A673 (cell line): ENCODE measurements around the gene WDR45B. TPM values are rescaled to one million over a fixed set of nuclear protein-coding genes. Genes with fewer than 3 reads are reported as not detected.

Experiments used
- BruUV-seq: library from RNA; stranded (reverse); fragments of 400-500 nt; replicated peaks from 2 replicates; lab custom pipeline; 2021; lab: Mats Ljungman, UMichigan
- CTCF ChIA-PET: fragments of 300-600 bp; sonication (Branson Sonifier 250); formaldehyde crosslinking; loops from one replicate; lab custom pipeline; 2022; ENCODE audit warnings: antibody characterized with exemption; lab: Charles Lee
- POLR2A ChIA-PET: fragments of 300-600 bp; sonication (Branson Sonifier 250); formaldehyde crosslinking; loops from one replicate; lab custom pipeline; 2022; ENCODE audit warnings: antibody characterized with exemption; ENCODE audit not compliant: low non-redundant PET; lab: Charles Lee
- DNase-seq: peaks from one replicate; pipeline ENCODE4 v3.0.0-alpha.2; 2015; ENCODE audit warnings: low spot score
- H3K27ac ChIP-seq: fragments of 200-600 bp; sonication (generic); 2 replicates; pipeline ENCODE4 v1.5.1; 2016; ENCODE audit warnings: mixed run types, low read depth, mild to moderate bottlenecking, mixed read lengths, antibody characterized with exemption, low read length; ENCODE audit not compliant: poor library complexity, severe bottlenecking
- H3K27me3 ChIP-seq: fragments of 200-600 bp; sonication (generic); replicated peaks from 2 replicates; pipeline ENCODE4 v1.6.1; 2017; ENCODE audit warnings: mixed run types, low read depth, mild to moderate bottlenecking, mixed read lengths, antibody characterized with exemption, low read length; ENCODE audit not compliant: insufficient read depth, poor library complexity
- H3K36me3 ChIP-seq: fragments of 200-600 bp; sonication (generic); 2 replicates; pipeline ENCODE4 v1.6.1; 2016; ENCODE audit warnings: mixed run types, mild to moderate bottlenecking, mixed read lengths, antibody characterized with exemption, low read length; ENCODE audit not compliant: insufficient read depth, poor library complexity, severe bottlenecking
- H3K4me1 ChIP-seq: fragments of 200-600 bp; sonication (generic); 2 replicates; pipeline ENCODE4 v1.6.1; 2017; ENCODE audit warnings: mixed run types, mild to moderate bottlenecking, mixed read lengths, antibody characterized with exemption, low read length; ENCODE audit not compliant: insufficient read depth, poor library complexity, severe bottlenecking
- H3K4me3 ChIP-seq: fragments of 200-600 bp; sonication (generic); 2 replicates; pipeline ENCODE4 v1.5.1; 2016; ENCODE audit warnings: low read depth, mixed run types, mild to moderate bottlenecking, mixed read lengths, low read length; ENCODE audit not compliant: poor library complexity, severe bottlenecking
- H3K9me3 ChIP-seq: fragments of 200-600 bp; sonication (generic); 2 replicates; pipeline ENCODE4 v1.6.1; 2016; ENCODE audit warnings: mixed run types, low read depth, mild to moderate bottlenecking, mixed read lengths, antibody characterized with exemption, low read length; ENCODE audit not compliant: poor library complexity, severe bottlenecking
- CTCF ChIP-seq: fragments of 300-800, 200-600 bp; sonication (generic); conservative IDR thresholded peaks from 2 replicates; pipeline ENCODE4 v1.5.1; 2017; ENCODE audit warnings: low read depth, mild to moderate bottlenecking, antibody characterized with exemption, low read length, moderate library complexity, mixed read lengths
- EZH2 ChIP-seq: fragments of 200-600 bp; sonication (generic); IDR thresholded peaks from 2 replicates; pipeline ENCODE4 v1.6.1; 2017; ENCODE audit warnings: borderline replicate concordance, low read depth, mild to moderate bottlenecking, mixed read lengths, antibody characterized with exemption, low read length; ENCODE audit not compliant: poor library complexity, severe bottlenecking
- intact Hi-C: fragments of 100-400 bp; cut with micrococcal nuclease; formaldehyde crosslinking; loops from one replicate; pipeline ENCODE4 v1.10.0; 2022; ENCODE audit not compliant: unreplicated experiment
- total RNA-seq: library from RNA; stranded (reverse); gene quantifications from 2 replicates; pipeline ENCODE4 v1.2.3, GENCODE V29; 2021

The WDR45B gene
- total RNA-seq, 1 experiment from 2014 or later = 73.0 TPM

- CTCF ChIA-PET = no interaction called here
- intact Hi-C loops = no loop called here
- no peak for DNase-seq
- no peaks in the 10 kb centered on the region for H3K27me3 ChIP-seq
- POLR2A ChIA-PET = no interaction called here
- peaks cover 50% of the 10 kb centered on the region for H3K36me3 ChIP-seq
- TF ChIP-seq EZH2 (no peak), CTCF (no peak)
- H3K9me3 ChIP-seq = no peaks in the 10 kb centered on the region
- no TSS peak for BruUV-seq
- H3K4me1 ChIP-seq = no peaks in the 10 kb centered on the region
- no peak overlapping the region for H3K4me3 ChIP-seq
- no peak overlapping the region for H3K27ac ChIP-seq
Observed at GRCh38 chr17:82629748-82630147, 18.5 kb downstream of the WDR45B start.

- no peaks in the 10 kb centered on the region for H3K27me3 ChIP-seq
- intact Hi-C loops = no loop called here
- ChIA-PET CTCF (no interaction called here), POLR2A (no interaction called here)
- TF ChIP-seq CTCF (no peak), EZH2 (no peak)
- H3K36me3 ChIP-seq = peaks cover 37% of the 10 kb centered on the region
- no peak overlapping the region for H3K4me3 ChIP-seq
- H3K27ac ChIP-seq = no peak overlapping the region
- no peak for DNase-seq
- no peaks in the 10 kb centered on the region for H3K4me1 ChIP-seq
- no TSS peak for BruUV-seq
- H3K9me3 ChIP-seq = no peaks in the 10 kb centered on the region
Observed at GRCh38 chr17:82627405-82627804, 20.8 kb downstream of the WDR45B start.

- CTCF ChIA-PET = no interaction called here
- POLR2A ChIA-PET = no interaction called here
- intact Hi-C loops = no loop called here
Observed at GRCh38 chr17:82623707-82624106, 24.5 kb downstream of the WDR45B start.

More at GRCh38 chr17:82623707-82624106, 24.5 kb downstream of the WDR45B start:
- no peak for DNase-seq
- TF ChIP-seq CTCF = no peak
- no peak for TF ChIP-seq EZH2
- Histone ChIP-seq H3K9me3 (no peaks in the 10 kb centered on the region), H3K27ac (no peak overlapping the region), H3K27me3 (no peaks in the 10 kb centered on the region), H3K4me1 (no peaks in the 10 kb centered on the region), H3K4me3 (no peak overlapping the region), H3K36me3 (peaks cover 61% of the 10 kb centered on the region)
- BruUV-seq = no TSS peak
